Measurements from ENCODE around the gene SLC18A3. TPM values are rescaled to one million over a fixed set of nuclear protein-coding genes. Genes with fewer than 3 reads are reported as not detected.

The SLC18A3 gene
- total and polyA plus RNA-seq, 12 donors, result 0.03 to 0.41 (median 0.15) TPM; not detected in 8

- H3K9me3 ChIP-seq (replicated peaks in 1 of 3), result no peaks in the 10 kb centered on the region
- no peak for DNase-seq
- no peak overlapping the region for H3K27ac ChIP-seq
- no peaks in the 10 kb centered on the region for H3K27me3 ChIP-seq
- 52 to 56% (median 54%) methylated on average over 8 to 12 of the region's 12 CpGs for WGBS, 4 donors
- TF ChIP-seq POLR2A (IDR thresholded peaks at IDR 0.05), result no peak
- no peak for TF ChIP-seq CTCF (IDR thresholded peaks at IDR 0.05)
- no peaks in the 10 kb centered on the region for H3K4me1 ChIP-seq (replicated peaks in 1 of 2)
- intact Hi-C loops (cut with DNase I), result no loop called here
- no peaks in the 10 kb centered on the region for H3K36me3 ChIP-seq (replicated peaks in 1 of 2)
- no peak overlapping the region for H3K4me3 ChIP-seq
Measured at GRCh38 chr10:49632406-49633317, 22.6 kb downstream of the SLC18A3 start.

GRCh38 chr10:49633327-49634068, 23.4 kb downstream of the SLC18A3 start:
- no peaks in the 10 kb centered on the region for H3K4me1 ChIP-seq (replicated peaks in 1 of 2)
- 39 to 62% (median 53%) methylated on average over 6 to 13 of the region's 13 CpGs for WGBS, 4 donors
- TF ChIP-seq POLR2A (IDR thresholded peaks at IDR 0.05) (no peak), CTCF (IDR thresholded peaks at IDR 0.05) (no peak)
- no peaks in the 10 kb centered on the region for H3K36me3 ChIP-seq (replicated peaks in 1 of 2)
- no peak overlapping the region for H3K4me3 ChIP-seq
- H3K27me3 ChIP-seq, result no peaks in the 10 kb centered on the region
- no peaks in the 10 kb centered on the region for H3K9me3 ChIP-seq (replicated peaks in 1 of 3)
- H3K27ac ChIP-seq, result no peak overlapping the region
- intact Hi-C loops (cut with DNase I), result no loop called here
- DNase-seq, result no peak

DNA sequence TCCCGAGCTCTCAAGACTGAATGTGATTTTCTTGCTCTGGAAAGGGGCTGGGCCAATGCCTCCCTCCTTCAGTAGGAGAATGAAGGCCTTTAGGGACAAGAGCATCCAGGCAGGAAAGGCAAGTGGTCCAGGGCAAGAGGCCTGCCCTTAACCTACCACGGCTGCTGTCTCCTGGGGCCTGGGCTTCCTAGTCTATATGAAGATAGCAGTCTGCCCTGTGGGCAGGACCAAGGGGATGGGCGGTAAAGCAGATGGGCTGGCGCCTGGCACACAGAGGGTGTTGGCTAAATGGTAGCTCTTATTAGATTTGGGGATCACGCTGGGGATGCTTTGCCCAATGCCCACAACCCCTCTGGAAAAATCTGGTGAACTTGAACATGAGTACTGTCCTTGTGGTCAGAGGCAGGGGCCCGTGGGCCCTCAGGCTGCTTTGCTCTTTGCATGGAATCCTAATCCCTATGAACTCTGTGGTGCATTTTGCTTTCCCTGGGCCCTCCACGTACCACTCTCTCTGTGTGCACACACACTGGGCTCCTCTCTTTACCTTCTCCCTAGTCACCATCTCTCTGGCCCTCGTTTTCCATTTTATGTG, 24.1 kb downstream of the SLC18A3 start:
- H3K36me3 ChIP-seq (replicated peaks in 1 of 2), result no peaks in the 10 kb centered on the region
- no peaks in the 10 kb centered on the region for H3K4me1 ChIP-seq (replicated peaks in 1 of 2)
- WGBS, 4 donors, result 59 to 85% (median 77%) methylated on average over 6 to 8 of the region's 8 CpGs
- intact Hi-C loops (cut with DNase I), result no loop called here
- no peaks in the 10 kb centered on the region for H3K27me3 ChIP-seq
- no peaks in the 10 kb centered on the region for H3K9me3 ChIP-seq (replicated peaks in 1 of 3)
- H3K4me3 ChIP-seq, result no peak overlapping the region
- DNase-seq, result no peak
- TF ChIP-seq POLR2A (IDR thresholded peaks at IDR 0.05) (no peak), CTCF (IDR thresholded peaks at IDR 0.05) (no peak)
- no peak overlapping the region for H3K27ac ChIP-seq

DNA sequence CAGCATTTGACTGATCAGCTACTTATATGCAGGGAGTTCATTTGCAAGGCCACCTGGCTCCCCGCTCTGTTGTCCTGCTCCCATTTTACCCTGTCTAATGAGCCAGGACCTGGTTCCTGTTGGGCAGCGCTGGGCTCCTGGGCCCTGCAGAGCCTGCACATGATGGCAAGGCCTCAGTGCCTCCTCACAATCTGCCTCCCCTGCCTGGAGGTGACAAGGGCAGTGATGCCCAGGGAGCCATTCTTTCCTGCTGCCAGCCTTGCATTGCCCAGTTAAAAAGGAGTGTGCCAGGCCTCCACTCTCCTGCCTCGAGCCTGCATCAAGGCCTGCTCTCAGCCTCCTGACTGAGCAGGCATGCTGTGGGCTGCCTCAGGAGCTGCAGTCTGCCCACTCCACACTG, 32.2 kb downstream of the SLC18A3 start:
- no peak for DNase-seq
- Histone ChIP-seq H3K27me3 (no peaks in the 10 kb centered on the region), H3K9me3 (replicated peaks in 1 of 3) (no peaks in the 10 kb centered on the region), H3K4me3 (no peak overlapping the region), H3K36me3 (replicated peaks in 1 of 2) (no peaks in the 10 kb centered on the region), H3K4me1 (replicated peaks in 1 of 2) (no peaks in the 10 kb centered on the region), H3K27ac (no peak overlapping the region)
- TF ChIP-seq CTCF (IDR thresholded peaks at IDR 0.05) (no peak), POLR2A (IDR thresholded peaks at IDR 0.05) (no peak)
- WGBS, 4 donors, result 79 to 100% (median 86%) methylated on average over 2 to 3 of the region's 3 CpGs
- intact Hi-C loops (cut with DNase I), result no loop called here

Measured in adrenal gland (tissue), 12 donors.